HG03378 (cell line): ENCODE results near the gene ZBTB34.

Experiments
- ATAC-seq: cut with Tn5 transposase; IDR thresholded peaks from one replicate; pipeline ENCODE4 v1.9.1; 2021; ENCODE audit warnings: mild to moderate bottlenecking, moderate library complexity; ENCODE audit not compliant: unreplicated experiment

ZBTB34 gene

GRCh38 chr9:126842977-126843799 is 17.3 kb upstream of the ZBTB34 start:
- ATAC-seq: no peak

DNA sequence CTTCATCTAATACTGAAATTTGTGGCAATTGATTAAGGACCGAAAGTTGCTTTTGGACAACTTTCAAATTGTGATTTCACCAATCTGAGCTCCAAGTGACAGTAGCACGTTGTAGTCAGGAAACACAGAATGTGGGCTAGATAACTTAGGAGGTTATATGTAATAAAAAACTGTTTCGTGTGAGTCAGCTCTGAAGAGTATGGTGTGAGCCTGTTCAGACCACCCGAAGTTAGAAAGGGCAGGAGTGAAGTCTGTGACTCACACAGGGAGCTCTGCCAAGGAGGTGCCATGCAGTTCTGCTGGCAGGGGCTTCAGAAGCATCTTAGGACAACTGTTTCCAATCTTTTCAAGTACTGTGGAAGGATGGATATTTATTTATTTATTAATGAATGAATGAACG is 16.4 kb upstream of the ZBTB34 start:
- ATAC-seq: no peak

- no peak for ATAC-seq
Measured at GRCh38 chr9:126847051-126847450, 13.4 kb upstream of the ZBTB34 start.

DNA sequence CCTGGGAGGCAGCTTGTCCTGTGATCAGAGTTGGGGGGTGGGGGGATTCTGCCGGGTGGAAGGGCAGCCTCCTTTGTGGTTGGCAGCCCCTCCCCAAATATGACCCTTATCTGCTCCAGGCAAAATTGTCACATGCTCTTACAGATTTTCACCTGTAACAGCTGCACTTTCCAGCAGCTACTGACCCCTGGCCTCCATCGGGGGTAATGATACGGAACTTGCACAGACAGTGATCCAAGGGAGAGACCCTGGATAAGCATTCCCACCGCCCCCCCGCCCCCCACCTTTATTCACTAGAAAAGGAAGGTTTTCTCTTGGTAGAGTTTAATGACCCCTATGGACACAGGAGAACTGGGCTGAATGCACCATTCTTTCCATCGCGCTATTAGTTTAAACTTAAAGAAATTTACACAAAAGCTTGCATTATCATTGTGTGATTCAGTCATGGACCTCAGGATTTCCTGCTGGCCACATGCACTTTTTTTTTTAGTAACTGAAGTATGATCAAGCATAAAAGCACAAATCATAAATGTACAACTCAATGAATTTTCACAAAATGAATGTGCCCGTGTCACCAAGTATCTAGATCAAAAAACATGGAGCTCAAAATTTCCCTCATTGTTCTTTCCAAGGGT is 10.7 kb upstream of the ZBTB34 start:
- no peak for ATAC-seq

DNA sequence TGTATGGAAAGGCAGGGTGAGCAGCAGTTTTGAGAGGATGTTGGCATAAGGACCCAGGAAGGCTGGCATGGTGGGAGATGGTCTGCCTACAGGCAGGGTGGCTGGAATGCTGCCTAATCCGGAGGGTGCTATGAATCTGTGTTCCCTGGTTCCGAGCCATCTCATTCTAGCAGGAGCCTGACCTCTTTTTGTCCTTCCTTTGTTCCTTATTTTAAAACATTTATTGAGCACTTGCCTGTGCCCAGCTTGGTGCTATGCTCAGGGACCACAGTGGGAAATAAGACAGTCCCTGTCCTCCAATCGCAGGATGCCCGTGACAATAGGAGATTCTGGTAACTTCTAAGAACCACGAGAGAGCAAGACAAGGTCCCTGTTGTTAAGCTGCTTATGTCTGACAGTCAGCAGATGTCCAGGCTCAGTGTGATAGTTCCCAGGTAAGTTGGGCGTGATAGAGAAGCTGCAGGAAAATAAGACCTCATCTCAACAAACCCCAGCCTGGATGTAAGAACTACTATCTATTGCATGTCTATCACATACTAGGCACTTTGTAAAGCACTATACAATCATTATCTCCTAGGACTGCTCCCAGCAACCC is 9.1 kb upstream of the ZBTB34 start:
- no peak for ATAC-seq

DNA sequence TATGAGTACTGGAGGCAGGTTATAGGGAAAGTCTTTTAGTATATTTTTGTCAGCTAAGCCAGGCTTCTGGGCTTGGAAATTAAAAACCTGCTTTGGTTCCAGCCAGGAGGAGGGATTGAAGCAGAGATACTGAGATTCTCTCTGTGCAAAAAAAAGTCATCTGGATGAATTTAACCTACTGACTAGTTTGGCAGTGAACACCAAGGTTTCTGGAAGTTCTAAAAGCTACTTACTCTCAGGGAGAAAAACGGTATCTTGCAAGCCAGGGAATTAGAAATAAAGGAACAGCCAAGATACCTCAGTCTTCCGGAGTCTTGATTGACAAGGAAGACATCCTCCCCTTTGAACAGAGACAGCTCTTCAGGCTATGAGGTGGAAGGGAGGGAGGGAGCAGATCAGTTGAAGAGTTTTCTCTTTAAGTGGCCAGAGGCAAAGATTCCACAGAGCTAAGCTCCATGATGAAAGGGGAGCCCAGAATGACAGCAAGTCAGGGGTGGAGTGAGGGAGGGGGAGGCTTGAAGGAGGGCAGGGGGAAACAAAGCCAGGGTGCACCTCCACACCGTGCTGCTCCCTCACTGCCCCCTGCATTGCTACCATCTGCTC is 8.3 kb upstream of the ZBTB34 start:
- no peak for ATAC-seq

- ATAC-seq: no peak
Measured at GRCh38 chr9:126853667-126854066, 6.8 kb upstream of the ZBTB34 start.

GRCh38 chr9:126854734-126855133 is 5.7 kb upstream of the ZBTB34 start:
- no peak for ATAC-seq

GRCh38 chr9:126856326-126856877 is 4.0 kb upstream of the ZBTB34 start:
- no peak for ATAC-seq

DNA sequence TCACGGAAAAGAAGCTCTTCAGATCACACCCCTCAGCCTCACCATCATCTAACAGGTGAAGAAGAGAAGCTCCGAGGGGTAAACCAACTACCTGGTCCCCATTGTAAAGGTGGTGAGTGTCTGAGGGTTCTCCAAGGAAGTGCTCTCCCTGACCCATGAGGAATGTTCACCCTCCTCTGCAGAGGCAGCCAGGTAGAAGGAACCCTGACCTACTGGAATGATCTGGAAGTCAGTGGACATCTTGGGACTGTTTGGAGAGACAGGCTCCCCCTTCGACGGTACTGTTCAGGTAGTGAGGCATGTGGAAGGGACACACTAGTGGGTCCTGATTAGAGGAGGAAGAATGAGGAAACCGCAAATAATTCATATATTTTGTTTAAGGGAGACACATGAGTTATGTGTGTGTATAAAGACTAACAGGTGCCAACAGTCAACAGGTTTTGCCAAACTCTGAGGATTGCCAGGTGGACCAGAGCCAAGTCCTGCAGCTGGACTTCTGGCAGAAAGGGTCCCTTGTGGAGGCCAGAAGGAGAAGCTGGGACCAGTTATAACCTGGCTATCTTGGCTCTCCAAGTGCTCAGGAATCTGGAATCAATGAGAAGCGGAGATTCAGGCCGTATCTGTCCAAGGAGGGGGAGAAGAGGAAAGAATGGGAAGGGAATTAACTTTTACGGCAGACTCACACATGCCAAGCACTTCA is 3.0 kb upstream of the ZBTB34 start:
- no peak for ATAC-seq

GRCh38 chr9:126859111-126859510 is 1.3 kb upstream of the ZBTB34 start:
- no peak for ATAC-seq

DNA sequence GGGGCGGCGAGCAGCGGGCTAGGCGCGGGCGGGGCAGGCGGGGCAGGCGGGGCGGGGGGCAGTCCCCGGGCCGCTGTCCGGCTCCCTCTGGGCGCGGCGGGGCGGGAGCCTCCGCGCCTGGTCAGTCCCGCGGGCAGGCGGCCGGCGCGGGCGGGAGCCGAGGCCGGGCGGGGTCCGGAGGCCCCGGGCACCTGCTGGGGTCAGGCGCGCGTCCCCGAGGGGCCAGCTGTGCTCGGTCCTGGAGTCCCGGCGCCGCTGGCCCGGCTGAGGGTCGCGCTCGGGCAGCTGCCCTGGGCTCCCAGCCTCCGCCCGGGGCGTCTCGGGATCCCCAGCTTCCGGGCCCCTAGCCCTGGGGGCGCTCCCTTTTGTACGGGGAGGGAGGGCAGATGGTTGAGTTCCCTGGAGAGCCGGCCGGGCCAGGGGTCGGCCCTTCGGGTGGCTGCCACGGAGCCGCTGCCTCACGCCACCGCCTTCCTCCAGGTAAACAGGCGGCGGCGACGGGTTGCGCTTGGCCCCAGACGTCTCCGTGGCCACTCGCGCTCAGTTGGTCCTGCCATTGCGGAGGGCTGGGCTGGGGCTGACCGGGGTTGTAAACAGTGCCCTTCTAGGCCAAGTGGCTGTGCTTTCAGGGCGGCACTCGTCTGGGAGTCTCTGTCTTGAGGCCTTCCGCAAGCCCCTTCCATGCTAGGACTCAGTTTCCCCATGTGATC is 473 bp downstream of the ZBTB34 start:
- peak; percentile 12 for ATAC-seq

DNA sequence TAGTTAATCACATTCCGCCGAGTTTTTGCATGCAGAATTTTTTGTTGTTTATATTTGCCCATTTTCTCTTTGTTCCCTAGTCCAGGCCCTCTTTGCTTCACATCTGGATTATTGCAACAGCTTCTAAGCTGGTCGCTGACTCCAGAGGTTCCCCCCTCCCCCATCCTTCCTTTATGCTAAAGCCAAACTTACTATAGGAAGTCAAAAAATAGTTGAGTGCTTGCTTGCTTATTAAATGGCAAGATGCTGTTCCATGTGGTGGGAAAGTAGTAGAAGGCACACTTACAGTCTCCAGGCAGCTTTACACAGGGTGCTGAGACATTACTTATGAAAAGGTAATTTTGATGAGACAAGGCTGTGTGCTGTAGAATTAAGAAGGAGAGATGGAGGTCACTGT is 1.3 kb downstream of the ZBTB34 start:
- ATAC-seq: no peak

DNA sequence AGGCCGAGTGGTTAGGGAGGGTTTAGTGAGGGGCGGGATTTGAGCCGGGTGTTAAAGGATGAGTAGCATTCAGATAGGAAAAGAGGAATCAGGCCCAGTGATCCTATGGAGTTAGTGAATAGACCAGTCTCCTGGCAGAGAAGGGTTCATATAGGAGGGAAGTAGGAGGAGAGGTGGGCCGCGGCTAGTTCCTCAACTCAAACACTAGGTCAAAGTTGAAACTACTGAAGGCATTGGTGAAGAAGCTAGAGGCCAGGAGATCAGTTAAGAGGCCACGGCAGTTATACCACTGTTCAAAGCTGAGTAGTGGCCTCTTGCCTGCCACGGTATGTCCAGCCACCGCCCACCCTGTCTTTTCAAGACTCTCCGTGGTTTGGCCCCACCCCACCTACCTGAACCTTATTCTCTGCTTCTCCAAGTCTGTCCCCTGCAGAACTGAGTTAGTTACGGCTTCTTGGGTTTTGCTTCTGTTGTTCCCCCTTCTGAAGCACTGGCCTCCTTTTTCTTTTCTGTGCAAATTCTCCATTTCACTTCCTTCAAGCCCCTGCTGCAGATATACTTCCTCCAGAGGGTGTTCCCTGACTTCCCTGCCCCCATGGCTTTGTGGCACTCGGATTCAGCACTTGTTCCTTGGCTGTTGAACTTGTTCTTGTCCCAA is 1.8 kb downstream of the ZBTB34 start:
- no peak for ATAC-seq

DNA sequence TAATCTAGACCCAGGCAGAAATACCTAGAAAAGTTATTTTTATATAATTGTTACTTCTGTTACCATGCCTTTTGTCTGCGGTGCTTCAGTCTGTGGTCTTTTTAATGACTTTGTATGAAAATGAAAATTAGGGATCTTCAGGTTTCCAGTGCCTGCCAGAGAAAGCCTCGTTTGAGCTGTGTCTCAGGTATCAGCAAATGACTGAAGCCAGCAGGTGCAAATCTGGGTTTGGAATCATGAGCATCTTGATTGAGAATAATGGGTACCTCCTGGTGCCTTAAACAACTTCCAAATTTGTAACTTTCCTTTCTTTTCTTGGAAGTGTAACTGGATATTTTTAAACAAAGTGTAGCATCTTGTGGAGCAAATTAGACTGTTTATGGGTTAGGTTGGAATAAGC is 4.3 kb downstream of the ZBTB34 start:
- no peak for ATAC-seq

GRCh38 chr9:126869368-126869767 is 8.9 kb downstream of the ZBTB34 start:
- no peak for ATAC-seq

DNA sequence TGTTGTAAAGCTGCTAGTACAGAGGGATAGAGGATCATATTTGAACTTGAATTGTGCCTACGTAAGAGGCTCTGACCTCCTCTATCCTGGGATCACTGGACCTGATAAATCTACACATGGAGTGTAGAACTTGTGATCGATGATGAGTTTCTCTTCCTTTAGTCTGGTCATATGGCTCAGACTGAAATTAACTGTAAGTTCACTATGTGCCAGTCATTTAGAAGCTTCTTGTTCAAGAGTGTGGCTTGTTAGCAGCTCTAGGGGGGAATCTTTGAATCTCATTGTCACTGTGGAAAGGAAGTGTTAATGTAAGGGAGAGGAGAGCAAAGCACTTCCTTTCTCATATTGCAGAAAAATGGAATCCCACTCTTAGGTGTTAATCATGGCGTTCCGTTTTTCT is 12.1 kb downstream of the ZBTB34 start:
- no peak for ATAC-seq

DNA sequence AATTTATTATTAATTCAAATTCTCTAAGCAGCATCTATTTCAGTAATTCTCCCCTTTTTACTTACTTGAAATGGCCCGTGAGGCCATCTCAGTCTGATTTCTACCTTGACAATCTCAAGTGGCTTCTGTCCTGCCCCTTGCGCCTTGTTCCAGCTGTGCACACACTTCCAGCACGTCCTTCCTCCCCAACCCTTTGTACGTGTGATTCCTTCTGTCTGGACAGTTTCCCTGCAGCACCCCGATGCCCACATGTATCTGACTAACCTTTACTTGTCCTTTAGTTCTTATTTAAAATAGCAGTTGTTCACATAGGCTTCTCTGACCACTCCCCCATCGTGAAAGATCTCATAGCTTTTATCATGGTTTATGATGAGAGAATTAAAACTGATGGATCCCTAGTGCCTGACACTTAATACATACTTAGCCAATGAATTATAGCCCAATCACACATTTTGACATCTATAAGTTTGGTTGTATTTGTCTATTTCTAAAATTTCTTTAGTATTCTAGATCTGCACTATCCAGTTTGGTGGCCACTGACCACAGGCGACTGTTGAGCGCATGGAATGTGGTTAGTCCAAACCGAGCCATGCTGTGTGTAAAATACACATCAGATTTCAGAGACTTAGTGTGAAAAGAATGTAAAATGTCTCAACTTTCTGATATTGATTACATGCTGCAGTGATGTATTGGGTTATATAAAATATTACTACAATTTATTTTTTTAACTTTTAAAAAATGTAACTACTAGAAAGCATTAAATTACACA is 14.3 kb downstream of the ZBTB34 start:
- ATAC-seq: no peak
